GM12891 (cell line): Measurements from ENCODE around the gene LSM7.

Experiments used
- DNase-seq: peaks from one replicate; pipeline ENCODE4 v3.0.0; 2011; ENCODE audit warnings: low spot score; ENCODE audit not compliant: insufficient read length
- FAIRE-seq: peaks from 2 replicates; lab custom pipeline; 2011; peaks lifted over from hg19 to GRCh38; lab: Jason Lieb, UNC
- PAX5 ChIP-seq: IDR thresholded peaks from 2 replicates; pipeline ENCODE4 v1.6.1; 2011; ENCODE audit warnings: low read length, moderate library complexity, mild to moderate bottlenecking; ENCODE audit not compliant: insufficient read depth, severe bottlenecking
- POLR2A ChIP-seq: IDR thresholded peaks from 2 replicates; pipeline ENCODE4 v1.6.1; 2011; ENCODE audit warnings: low read depth, low read length, control low read depth
- POLR2AphosphoS5 ChIP-seq: IDR thresholded peaks from 2 replicates; pipeline ENCODE4 v1.6.1; 2011; ENCODE audit warnings: low read depth, low read length, control low read depth
- POU2F2 ChIP-seq: IDR thresholded peaks from 2 replicates; pipeline ENCODE4 v1.6.1; 2011; ENCODE audit warnings: low read depth, mild to moderate bottlenecking, control low read depth, low read length, moderate library complexity
- SPI1 ChIP-seq: IDR thresholded peaks from 2 replicates; pipeline ENCODE4 v1.6.1; 2011; ENCODE audit warnings: low read depth, low read length, control low read depth
- TAF1 ChIP-seq: IDR thresholded peaks from 2 replicates; pipeline ENCODE4 v1.6.1; 2011; ENCODE audit warnings: low read depth, low read length, control low read depth

The LSM7 gene

GRCh38 chr19:2362046-2362969, 33.9 kb upstream of the LSM7 start:
- no peak for TF ChIP-seq POU2F2
- no peak for TF ChIP-seq PAX5
- no peak for TF ChIP-seq POLR2AphosphoS5
- no peak for TF ChIP-seq TAF1
- no peak for TF ChIP-seq POLR2A
- TF ChIP-seq SPI1, result no peak
- FAIRE-seq (peak; percentile 84), DNase-seq (no peak)

GRCh38 chr19:2361246-2362045, 33.1 kb upstream of the LSM7 start:
- peak; percentile 5 for FAIRE-seq
- TF ChIP-seq SPI1 (no peak), PAX5 (no peak)
- DNase-seq, result no peak

GRCh38 chr19:2360833-2361232, 32.4 kb upstream of the LSM7 start:
- TF ChIP-seq SPI1 (no peak), TAF1 (no peak), POU2F2 (no peak), PAX5 (no peak), POLR2AphosphoS5 (no peak), POLR2A (no peak)
- DNase-seq (no peak), FAIRE-seq (no peak)

- no peak for DNase-seq
- FAIRE-seq, result no peak
- no peak for TF ChIP-seq SPI1
- TF ChIP-seq POU2F2, result no peak
- no peak for TF ChIP-seq POLR2A
- no peak for TF ChIP-seq TAF1
- TF ChIP-seq POLR2AphosphoS5, result no peak
- TF ChIP-seq PAX5, result no peak
Observed at GRCh38 chr19:2359992-2360685, 31.8 kb upstream of the LSM7 start, which contains the start of gene TMPRSS9. Gene TMPRSS9, plus strand, starts transcription at chr19:2360265. Its CDS starts 29,521 bp downstream, at chr19:2389786.

- no peak for TF ChIP-seq POLR2A
- TF ChIP-seq PAX5, result no peak
- no peak for TF ChIP-seq POLR2AphosphoS5
- TF ChIP-seq POU2F2, result no peak
- TF ChIP-seq SPI1, result no peak
- TF ChIP-seq TAF1, result no peak
- DNase-seq, result no peak
- FAIRE-seq, result no peak
Observed at GRCh38 chr19:2358548-2359173, 30.3 kb upstream of the LSM7 start.

- TF ChIP-seq POLR2A, result no peak
- TF ChIP-seq PAX5, result no peak
- no peak for TF ChIP-seq TAF1
- TF ChIP-seq POU2F2, result no peak
- no peak for TF ChIP-seq SPI1
- TF ChIP-seq POLR2AphosphoS5, result no peak
- FAIRE-seq (peak; percentile 5), DNase-seq (no peak)
Observed at GRCh38 chr19:2357279-2358206, 29.2 kb upstream of the LSM7 start.

GRCh38 chr19:2356036-2356646, 27.8 kb upstream of the LSM7 start:
- TF ChIP-seq POLR2A (no peak), PAX5 (no peak), SPI1 (no peak), POU2F2 (no peak), POLR2AphosphoS5 (no peak), TAF1 (no peak)
- DNase-seq, result no peak
- no peak for FAIRE-seq

GRCh38 chr19:2355168-2356035, 27.0 kb upstream of the LSM7 start:
- TF ChIP-seq PAX5 (no peak), POLR2AphosphoS5 (no peak), POLR2A (no peak), SPI1 (no peak), POU2F2 (no peak), TAF1 (no peak)
- DNase-seq (no peak), FAIRE-seq (no peak)
